ENCODE data around the gene CACNA1H. TPM values are rescaled to one million over a fixed set of nuclear protein-coding genes. Genes with fewer than 3 reads are reported as not detected.
"Not testable (repeated sequence)": the region's sequence is repeated elsewhere in the genome, so short reads cannot be mapped to it uniquely, and the experiment has no call there.

Gene CACNA1H
- total and polyA plus RNA-seq, 7 experiments from 2014 or later, result 0.31 to 8.8 (median 2.2) TPM

- Mint-ChIP-seq H3K4me1 (no peaks in the 10 kb centered on the region), H3K36me3 (no peaks in the 10 kb centered on the region), H3K27me3 (no peaks in the 10 kb centered on the region), H3K9me3 (no peaks in the 10 kb centered on the region), H3K27ac (no peak overlapping the region), H3K4me3 (no peak overlapping the region)
- H3K36me3 ChIP-seq (ENCODE audit: control insufficient read depth in 2 of 3, insufficient read depth in 3 of 3, low read length in 3 of 3), result no peaks in the 10 kb centered on the region
- intact Hi-C loops (cut with micrococcal nuclease), result no loop called here
- no peaks in the 10 kb centered on the region for H3K9me3 ChIP-seq (ENCODE audit: control insufficient read depth in 2 of 3, low read length in 3 of 3)
- ChIA-PET POLR2A (no interaction called here), CTCF (no interaction called here)
- DNase-seq (no peak), ATAC-seq (no peak)
- H3K4me3 ChIP-seq (ENCODE audit: low read length), result no peak overlapping the region
- no peaks in the 10 kb centered on the region for H3K27me3 ChIP-seq (ENCODE audit: control insufficient read depth in 2 of 2, insufficient read depth in 2 of 2, low read length in 2 of 2)
- H3K27ac ChIP-seq (ENCODE audit: low read depth, low read length), result no peak overlapping the region
- H3K4me1 ChIP-seq (ENCODE audit: control insufficient read depth in 2 of 2, insufficient read depth in 2 of 2, low read length in 2 of 2), result no peaks in the 10 kb centered on the region
Measured at GRCh38 chr16:1221628-1222552, 69.0 kb downstream of the CACNA1H start.

- Histone ChIP-seq H3K9me3 (ENCODE audit: control insufficient read depth in 2 of 3, low read length in 3 of 3) (no peaks in the 10 kb centered on the region), H3K4me3 (ENCODE audit: low read length) (no peak overlapping the region), H3K4me1 (ENCODE audit: control insufficient read depth in 2 of 2, insufficient read depth in 2 of 2, low read length in 2 of 2) (no peaks in the 10 kb centered on the region), H3K27ac (ENCODE audit: low read depth, low read length) (no peak overlapping the region), H3K27me3 (ENCODE audit: control insufficient read depth in 2 of 2, insufficient read depth in 2 of 2, low read length in 2 of 2) (no peaks in the 10 kb centered on the region), H3K36me3 (ENCODE audit: control insufficient read depth in 2 of 3, insufficient read depth in 3 of 3, low read length in 3 of 3) (no peaks in the 10 kb centered on the region)
- CTCF ChIA-PET, result interaction anchor here (0.6 kb wide), 1 partner anchor 711 kb away, joined by 5 read pairs; no protein-coding TSS in a partner anchor
- no peaks in the 10 kb centered on the region for H3K36me3 Mint-ChIP-seq
- H3K27ac Mint-ChIP-seq, result no peak overlapping the region
- no peak overlapping the region for H3K4me3 Mint-ChIP-seq
- no peaks in the 10 kb centered on the region for H3K27me3 Mint-ChIP-seq
- DNase-seq, result no peak
- ATAC-seq, result no peak
- POLR2A ChIA-PET, result no interaction called here
- intact Hi-C loops (cut with micrococcal nuclease), result no loop called here
- no peaks in the 10 kb centered on the region for H3K4me1 Mint-ChIP-seq
- H3K9me3 Mint-ChIP-seq, result no peaks in the 10 kb centered on the region
Measured at GRCh38 chr16:1222553-1223354, 69.8 kb downstream of the CACNA1H start.

GRCh38 chr16:1223355-1224214, 70.7 kb downstream of the CACNA1H start:
- H3K4me1 ChIP-seq (ENCODE audit: control insufficient read depth in 2 of 2, insufficient read depth in 2 of 2, low read length in 2 of 2), result no peaks in the 10 kb centered on the region
- no peak overlapping the region for H3K27ac ChIP-seq (ENCODE audit: low read depth, low read length)
- no peaks in the 10 kb centered on the region for H3K36me3 Mint-ChIP-seq
- no peak overlapping the region for H3K4me3 ChIP-seq (ENCODE audit: low read length)
- DNase-seq, result no peak
- H3K27me3 Mint-ChIP-seq, result no peaks in the 10 kb centered on the region
- ATAC-seq, result no peak
- H3K4me1 Mint-ChIP-seq, result no peaks in the 10 kb centered on the region
- ChIA-PET POLR2A (no interaction called here), CTCF (no interaction called here)
- no peak overlapping the region for H3K4me3 Mint-ChIP-seq
- intact Hi-C loops (cut with micrococcal nuclease), result no loop called here
- H3K27ac Mint-ChIP-seq, result no peak overlapping the region
- H3K9me3 Mint-ChIP-seq, result no peaks in the 10 kb centered on the region
- H3K27me3 ChIP-seq (ENCODE audit: control insufficient read depth in 2 of 2, insufficient read depth in 2 of 2, low read length in 2 of 2), result no peaks in the 10 kb centered on the region
- no peaks in the 10 kb centered on the region for H3K36me3 ChIP-seq (ENCODE audit: control insufficient read depth in 2 of 3, insufficient read depth in 3 of 3, low read length in 3 of 3)
- no peaks in the 10 kb centered on the region for H3K9me3 ChIP-seq (ENCODE audit: control insufficient read depth in 2 of 3, low read length in 3 of 3)

- Mint-ChIP-seq H3K27ac (no peak overlapping the region), H3K27me3 (no peaks in the 10 kb centered on the region), H3K4me3 (no peak overlapping the region), H3K9me3 (no peaks in the 10 kb centered on the region), H3K36me3 (no peaks in the 10 kb centered on the region), H3K4me1 (no peaks in the 10 kb centered on the region)
- no peak overlapping the region for H3K27ac ChIP-seq (ENCODE audit: low read depth, low read length)
- no peak overlapping the region for H3K4me3 ChIP-seq (ENCODE audit: low read length)
- intact Hi-C loops (cut with micrococcal nuclease), result no loop called here
- CTCF ChIA-PET, result no interaction called here
- POLR2A ChIA-PET, result no interaction called here
- no peak for ATAC-seq
- no peaks in the 10 kb centered on the region for H3K9me3 ChIP-seq (ENCODE audit: control insufficient read depth in 2 of 3, low read length in 3 of 3)
- no peaks in the 10 kb centered on the region for H3K36me3 ChIP-seq (ENCODE audit: control insufficient read depth in 2 of 3, insufficient read depth in 3 of 3, low read length in 3 of 3)
- H3K4me1 ChIP-seq (ENCODE audit: control insufficient read depth in 2 of 2, insufficient read depth in 2 of 2, low read length in 2 of 2), result no peaks in the 10 kb centered on the region
- no peak for DNase-seq
- H3K27me3 ChIP-seq (ENCODE audit: control insufficient read depth in 2 of 2, insufficient read depth in 2 of 2, low read length in 2 of 2), result no peaks in the 10 kb centered on the region
Measured at GRCh38 chr16:1224558-1224957, 71.7 kb downstream of the CACNA1H start.

GRCh38 chr16:1225051-1225451, 72.1 kb downstream of the CACNA1H start, which contains the start of gene TPSG1:
Gene TPSG1 (minus strand): TSS chr16:1225268. CDS start chr16:1225252, 16 bp downstream.
- CTCF ChIA-PET, result no interaction called here
- Mint-ChIP-seq H3K27ac (no peak within 1 kb of the TSS), H3K36me3 (no peaks in the 10 kb centered on the region), H3K9me3 (no peaks in the 10 kb centered on the region), H3K27me3 (no peaks in the 10 kb centered on the region), H3K4me3 (no peak within 1 kb of the TSS), H3K4me1 (no peaks in the 10 kb centered on the region)
- ATAC-seq (no peak), DNase-seq (no peak)
- POLR2A ChIA-PET, result no interaction called here
- no peaks in the 10 kb centered on the region for H3K9me3 ChIP-seq (ENCODE audit: control insufficient read depth in 2 of 3, low read length in 3 of 3)
- no peaks in the 10 kb centered on the region for H3K27me3 ChIP-seq (ENCODE audit: control insufficient read depth in 2 of 2, insufficient read depth in 2 of 2, low read length in 2 of 2)
- no peaks in the 10 kb centered on the region for H3K4me1 ChIP-seq (ENCODE audit: control insufficient read depth in 2 of 2, insufficient read depth in 2 of 2, low read length in 2 of 2)
- intact Hi-C loops (cut with micrococcal nuclease), result no loop called here
- no peaks in the 10 kb centered on the region for H3K36me3 ChIP-seq (ENCODE audit: control insufficient read depth in 2 of 3, insufficient read depth in 3 of 3, low read length in 3 of 3)
- H3K27ac ChIP-seq (ENCODE audit: low read depth, low read length), result no peak within 1 kb of the TSS
- no peak within 1 kb of the TSS for H3K4me3 ChIP-seq (ENCODE audit: low read length)

GRCh38 chr16:1225728-1226311, 72.9 kb downstream of the CACNA1H start:
- H3K9me3 Mint-ChIP-seq; H3K27ac Mint-ChIP-seq; H3K27ac ChIP-seq (ENCODE audit: low read depth, low read length); H3K4me3 Mint-ChIP-seq; H3K36me3 ChIP-seq (ENCODE audit: control insufficient read depth in 2 of 3, insufficient read depth in 3 of 3, low read length in 3 of 3); DNase-seq; H3K4me1 Mint-ChIP-seq; H3K36me3 Mint-ChIP-seq; H3K9me3 ChIP-seq (ENCODE audit: control insufficient read depth in 2 of 3, low read length in 3 of 3); CTCF ChIA-PET; H3K27me3 ChIP-seq (ENCODE audit: control insufficient read depth in 2 of 2, insufficient read depth in 2 of 2, low read length in 2 of 2); H3K4me1 ChIP-seq (ENCODE audit: control insufficient read depth in 2 of 2, insufficient read depth in 2 of 2, low read length in 2 of 2); H3K4me3 ChIP-seq (ENCODE audit: low read length); POLR2A ChIA-PET; intact Hi-C loops (cut with micrococcal nuclease); ATAC-seq; H3K27me3 Mint-ChIP-seq: not testable (repeated sequence)

All from naive thymus-derived CD4-positive, alpha-beta T cell (primary cell).